NCI-H510A (cell line): ENCODE data around the gene CHD9.
"Not testable (repeated sequence)": the region's sequence is repeated elsewhere in the genome, so short reads cannot be mapped to it uniquely, and the experiment has no call there.

Experiments
- DNase-seq: peaks from one replicate; lab custom pipeline; 2025; lab: John Stamatoyannopoulos, UW

The CHD9 gene

DNA sequence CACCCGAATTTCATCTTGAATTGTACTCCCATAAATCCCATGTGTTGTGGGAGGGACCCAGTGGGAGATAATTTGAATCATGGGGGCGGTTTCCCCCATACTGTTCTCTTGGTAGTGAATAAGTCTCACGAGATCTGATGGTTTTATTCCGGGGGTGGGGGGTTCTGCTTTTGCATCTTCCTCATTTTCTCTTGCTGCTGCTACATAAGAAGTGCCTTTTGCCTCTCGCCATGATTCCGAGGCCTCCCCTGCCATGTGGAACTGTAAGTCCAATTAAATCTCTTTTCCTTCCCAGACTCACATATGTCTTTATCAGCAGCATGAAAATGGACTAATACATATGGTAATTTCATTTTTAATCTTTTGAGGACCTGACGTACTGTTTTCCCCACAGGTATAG is 20.7 kb downstream of the CHD9 start:
- not testable (repeated sequence) for DNase-seq

DNA sequence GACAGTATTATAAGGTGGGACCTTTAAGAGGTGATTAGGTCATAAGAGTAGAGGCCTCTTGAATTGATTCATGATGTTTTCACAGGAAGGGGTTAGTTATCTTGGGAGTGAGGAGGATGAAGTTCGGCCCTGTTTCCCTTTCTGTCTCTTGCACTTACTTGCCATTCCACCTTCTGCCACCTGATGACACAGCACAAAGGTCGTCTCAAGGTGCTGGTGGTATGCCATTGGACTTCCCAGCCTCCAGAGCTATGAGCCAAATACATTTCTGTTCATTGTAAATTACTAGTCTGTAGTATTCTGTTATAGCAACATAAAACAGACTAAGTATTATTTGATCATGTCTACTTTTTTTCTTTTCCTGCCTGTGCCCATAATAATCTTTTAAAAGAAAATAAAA is 23.5 kb downstream of the CHD9 start:
- DNase-seq: no peak

- DNase-seq: no peak
Observed at GRCh38 chr16:53078765-53079485, 24.1 kb downstream of the CHD9 start.

DNA sequence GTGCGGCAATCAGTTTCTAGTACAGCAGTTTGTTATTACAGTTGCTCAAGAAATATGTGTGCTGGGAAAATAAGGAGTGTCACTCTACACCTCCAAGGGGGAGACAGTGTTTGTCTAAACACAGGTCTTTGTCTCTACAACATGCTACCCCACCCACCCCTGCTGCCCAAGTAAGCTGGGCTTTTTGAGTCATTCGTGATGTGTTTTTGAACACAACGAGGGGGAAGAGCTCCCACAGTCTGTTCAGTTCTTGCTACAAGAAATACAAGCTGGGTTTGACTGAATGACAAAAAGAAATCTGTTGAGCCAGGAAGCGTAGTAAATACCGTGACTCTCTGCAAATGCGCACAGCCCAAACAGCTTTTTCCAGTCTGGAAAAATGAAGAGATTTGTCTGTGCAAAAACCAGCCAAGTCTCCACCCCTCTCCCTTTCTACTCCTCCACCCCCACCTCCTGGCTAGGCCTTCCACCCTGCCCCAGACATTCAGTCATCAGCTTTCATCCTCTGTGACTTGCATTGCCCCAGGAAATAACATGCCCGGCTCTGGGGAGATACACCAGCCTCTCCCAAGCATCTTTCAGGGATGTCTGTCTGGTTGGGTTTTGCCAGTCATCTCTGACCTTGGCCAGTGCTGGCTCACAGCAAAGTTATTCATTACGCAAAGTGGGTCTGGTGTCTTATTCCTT is 25.7 kb downstream of the CHD9 start:
- no peak for DNase-seq

GRCh38 chr16:53081032-53081424 is 26.2 kb downstream of the CHD9 start:
- no peak for DNase-seq

DNA sequence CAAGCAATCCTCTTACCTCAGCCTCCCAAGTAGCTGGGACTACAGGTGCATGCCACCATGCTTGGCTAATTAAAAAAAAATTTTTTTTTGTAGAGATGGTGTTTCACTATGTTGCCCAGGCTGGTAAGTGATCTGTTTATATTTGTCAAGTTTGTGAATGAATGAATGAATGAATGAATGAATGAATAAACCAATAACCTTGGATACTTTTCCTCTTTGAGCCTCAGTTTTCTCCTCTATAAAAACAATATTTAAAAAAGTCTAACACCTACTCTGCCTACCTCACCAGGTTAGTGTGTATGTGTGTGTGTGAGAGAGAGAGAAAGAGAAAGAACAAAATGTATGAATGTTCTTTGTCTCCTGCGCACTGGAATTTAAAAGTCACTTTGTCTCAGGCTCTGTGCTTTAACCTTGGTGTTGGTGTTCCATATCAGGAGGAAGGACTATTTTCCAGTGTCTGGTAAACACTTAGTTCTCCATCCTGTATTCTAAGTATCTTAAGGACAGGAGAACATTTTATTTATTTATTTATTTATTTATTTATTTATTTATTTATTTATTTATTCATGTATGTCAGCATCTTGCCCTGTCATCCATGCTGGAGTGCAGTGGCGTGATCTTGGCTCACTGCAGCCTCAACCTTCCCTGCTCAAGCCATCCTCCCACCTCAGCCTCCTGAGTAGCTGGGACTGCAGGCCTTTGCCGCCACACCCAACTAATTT is 27.1 kb downstream of the CHD9 start:
- no peak for DNase-seq

DNA sequence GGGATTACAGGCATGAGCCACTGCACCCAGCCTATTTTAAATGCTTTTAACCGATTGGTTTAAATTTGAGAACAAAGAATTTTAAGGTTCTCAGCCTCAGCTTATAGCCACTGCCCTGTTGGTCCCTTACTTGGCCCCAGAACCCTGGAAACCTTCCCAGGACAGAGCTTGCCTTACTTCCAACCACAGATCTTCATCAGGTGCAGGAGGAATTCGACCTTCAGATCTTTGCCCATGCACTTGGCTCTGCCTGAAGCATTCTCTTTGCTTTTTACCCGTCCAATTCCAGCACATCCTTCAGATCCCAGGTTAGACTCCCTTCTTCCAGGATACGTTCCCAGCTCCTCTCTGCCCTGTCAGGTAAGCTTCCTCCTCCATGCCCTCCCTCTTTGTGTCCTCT is 27.7 kb downstream of the CHD9 start:
- DNase-seq: no peak

- DNase-seq: no peak
Observed at GRCh38 chr16:53083119-53083518, 28.3 kb downstream of the CHD9 start.

GRCh38 chr16:53084141-53084541 is 29.4 kb downstream of the CHD9 start:
- DNase-seq: no peak

DNA sequence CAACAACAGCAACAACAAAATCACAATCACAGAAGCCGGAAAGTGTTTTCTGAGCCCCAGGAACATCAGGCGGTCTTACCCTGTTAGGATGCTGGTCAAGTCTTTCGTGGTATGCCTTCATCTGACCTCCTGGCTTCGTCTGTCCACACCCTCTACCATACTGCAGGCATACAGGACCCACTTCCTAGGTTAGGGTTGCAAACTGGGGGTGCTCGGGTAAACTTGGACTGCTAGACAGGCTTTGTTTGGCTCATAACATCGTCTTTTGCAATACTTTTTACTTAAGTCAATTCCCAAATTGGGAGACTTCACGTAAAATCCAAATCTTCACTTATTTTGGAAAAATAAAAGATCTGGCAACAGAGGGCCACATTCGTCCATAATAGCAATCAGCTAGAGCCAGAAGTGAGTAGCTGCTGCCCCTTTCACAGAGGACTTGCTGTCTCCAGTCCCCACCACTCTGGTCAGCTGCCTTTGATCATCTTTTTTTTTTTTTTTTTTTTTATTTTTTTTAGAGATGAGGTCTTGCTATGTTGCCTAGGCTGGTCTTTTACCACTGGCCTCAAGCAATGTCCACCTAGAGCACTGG is 30.0 kb downstream of the CHD9 start:
- no peak for DNase-seq

GRCh38 chr16:53085369-53085843 is 30.6 kb downstream of the CHD9 start:
- no peak for DNase-seq

- DNase-seq: no peak
Observed at GRCh38 chr16:53085931-53086421, 31.2 kb downstream of the CHD9 start.

GRCh38 chr16:53087101-53087500 is 32.3 kb downstream of the CHD9 start:
- DNase-seq: no peak

DNA sequence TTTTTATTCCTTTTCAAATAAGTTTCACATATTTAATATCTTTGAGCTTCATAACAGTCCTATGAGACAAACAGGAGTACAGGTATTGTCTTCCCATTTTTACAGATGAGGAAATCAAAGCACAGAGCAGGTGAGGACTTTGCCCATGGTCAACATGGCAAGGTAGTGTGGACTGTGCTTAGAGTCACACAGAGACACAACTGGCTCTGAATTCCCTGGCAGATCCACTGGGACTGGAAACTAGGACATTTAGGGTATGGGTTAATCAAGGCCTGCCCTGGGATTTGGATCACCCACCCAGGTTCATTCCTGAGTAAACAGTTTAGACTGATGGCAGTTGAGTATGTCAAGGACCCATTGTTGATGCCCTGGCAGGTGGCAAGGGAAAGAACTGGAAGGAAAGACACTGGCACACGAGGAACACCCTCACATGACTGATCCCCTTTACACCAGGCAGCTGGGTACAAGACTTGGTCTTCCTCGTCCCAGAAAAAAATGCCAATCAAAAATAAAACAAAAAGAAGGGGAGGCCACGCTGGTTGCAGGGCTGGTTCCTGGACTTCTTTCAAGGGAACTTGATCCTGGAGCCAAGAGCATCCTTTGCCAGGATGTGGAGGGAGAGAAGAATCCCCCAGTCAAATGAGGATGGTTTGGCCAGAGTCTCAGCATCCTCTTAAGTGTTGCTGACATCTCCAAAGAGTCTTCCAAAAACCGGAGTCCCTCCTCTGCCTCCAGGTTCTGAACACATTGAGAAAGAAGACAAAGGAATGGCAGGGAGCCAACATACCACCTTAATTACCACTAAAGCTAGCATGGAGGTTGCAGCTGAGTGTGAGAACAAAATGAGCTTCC is 34.9 kb downstream of the CHD9 start:
- no peak for DNase-seq

DNA sequence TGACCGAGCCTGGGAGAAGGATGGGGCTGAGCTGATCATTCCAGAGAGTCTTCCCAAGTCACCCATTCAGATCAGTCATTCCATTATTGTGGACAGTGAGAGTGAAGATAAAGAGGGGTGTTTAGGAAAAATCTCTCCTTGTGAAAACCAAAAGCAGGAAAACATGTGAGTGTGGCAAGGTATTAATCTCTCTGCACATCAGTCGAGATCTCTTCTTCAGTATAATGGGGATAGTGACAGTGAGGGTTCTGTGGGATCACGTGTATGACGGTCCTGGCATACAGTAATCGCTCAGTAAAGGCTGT is 35.4 kb downstream of the CHD9 start:
- no peak for DNase-seq

DNA sequence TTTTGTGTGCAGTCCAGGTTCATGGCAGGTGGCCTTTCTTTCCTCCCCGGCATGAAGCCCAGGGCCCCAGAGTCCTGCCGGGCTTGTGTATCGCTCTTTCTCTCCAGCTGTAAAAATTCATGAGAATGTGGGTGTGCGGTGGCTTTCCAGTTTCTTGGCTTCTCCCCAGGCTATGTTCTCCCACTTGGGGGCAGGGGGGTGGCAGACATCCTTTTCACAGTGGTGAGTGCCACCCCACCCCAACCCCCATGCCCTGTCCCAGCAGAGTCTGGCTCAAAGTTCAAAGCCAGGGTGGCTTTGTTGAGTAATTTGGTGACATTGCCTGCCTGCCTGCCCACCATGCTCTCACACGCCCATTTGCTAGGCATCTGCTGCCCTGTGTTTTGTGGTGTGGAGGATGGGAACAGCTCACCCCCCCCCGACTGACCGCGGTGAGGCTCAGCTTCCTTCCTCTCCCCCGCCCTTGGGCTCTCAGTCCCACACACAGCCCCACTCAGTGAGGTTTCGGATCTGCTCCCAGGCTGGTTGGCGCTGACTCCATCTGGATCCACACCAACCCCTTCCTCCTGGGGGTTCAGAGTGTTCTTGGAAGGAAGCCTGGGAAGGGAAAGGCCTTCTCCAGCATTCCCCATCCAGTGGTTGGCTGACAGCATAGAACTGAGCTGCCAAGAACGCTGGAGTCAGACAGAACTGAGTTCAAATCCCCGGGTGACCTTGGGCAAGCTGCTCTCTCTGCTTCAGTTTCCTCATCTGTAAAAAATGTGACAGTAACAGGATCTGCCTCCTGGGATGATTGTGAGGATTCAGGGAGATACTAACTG is 36.0 kb downstream of the CHD9 start:
- no peak for DNase-seq

DNA sequence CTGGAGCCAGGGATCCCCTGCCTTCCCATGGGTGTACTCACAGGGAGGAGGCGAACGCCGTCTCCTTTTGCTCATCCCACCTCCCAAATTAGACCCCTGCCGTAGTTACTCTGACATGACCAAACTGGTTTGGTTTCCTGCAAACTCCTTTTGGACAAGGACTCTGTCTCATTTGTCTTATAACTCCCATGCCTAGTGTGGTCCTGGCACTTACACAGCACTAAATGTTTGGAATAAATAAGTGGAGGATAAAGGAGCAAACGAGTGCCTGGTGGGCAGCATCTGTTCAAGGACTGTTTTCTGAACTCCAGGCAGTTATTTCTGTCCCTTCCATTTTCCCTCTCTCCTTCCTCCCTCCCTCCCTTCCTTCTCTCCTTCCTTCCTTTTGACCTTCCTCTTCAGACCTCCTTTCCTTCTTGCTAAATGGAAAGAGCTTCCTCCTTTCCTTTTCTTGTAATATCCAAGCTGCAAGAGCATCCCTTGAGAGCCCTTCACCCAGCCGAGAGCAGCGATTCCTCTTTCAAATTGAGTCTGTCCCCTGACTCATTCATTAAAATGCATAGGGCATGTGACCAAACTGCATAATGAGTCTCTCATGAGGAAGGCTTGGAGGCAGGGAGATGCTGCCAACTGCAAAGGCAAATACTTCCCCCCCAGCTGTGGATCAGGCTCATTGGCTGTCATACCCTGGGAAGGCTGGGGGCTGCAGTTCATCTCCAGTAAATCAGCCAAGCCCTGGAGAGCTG is 36.8 kb downstream of the CHD9 start:
- DNase-seq: no peak

DNA sequence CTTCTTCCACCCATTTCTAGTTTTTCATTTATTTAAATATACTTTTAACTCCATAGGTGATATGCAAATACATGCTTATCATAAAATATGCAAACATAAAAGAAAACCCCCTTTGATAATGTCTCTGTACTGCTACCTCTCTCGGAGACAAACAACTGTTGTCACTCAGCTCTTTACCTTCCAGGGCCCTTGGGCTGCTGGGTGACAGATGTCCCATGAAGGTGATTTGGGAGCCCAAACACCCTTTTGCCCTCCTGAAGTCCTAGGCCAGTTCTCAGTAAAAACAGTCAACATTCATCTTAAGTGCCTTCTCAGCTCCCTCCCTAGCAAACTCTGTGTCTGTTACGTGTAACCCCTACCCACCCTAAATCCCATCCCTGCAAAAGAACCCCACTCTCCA is 37.5 kb downstream of the CHD9 start:
- no peak for DNase-seq

DNA sequence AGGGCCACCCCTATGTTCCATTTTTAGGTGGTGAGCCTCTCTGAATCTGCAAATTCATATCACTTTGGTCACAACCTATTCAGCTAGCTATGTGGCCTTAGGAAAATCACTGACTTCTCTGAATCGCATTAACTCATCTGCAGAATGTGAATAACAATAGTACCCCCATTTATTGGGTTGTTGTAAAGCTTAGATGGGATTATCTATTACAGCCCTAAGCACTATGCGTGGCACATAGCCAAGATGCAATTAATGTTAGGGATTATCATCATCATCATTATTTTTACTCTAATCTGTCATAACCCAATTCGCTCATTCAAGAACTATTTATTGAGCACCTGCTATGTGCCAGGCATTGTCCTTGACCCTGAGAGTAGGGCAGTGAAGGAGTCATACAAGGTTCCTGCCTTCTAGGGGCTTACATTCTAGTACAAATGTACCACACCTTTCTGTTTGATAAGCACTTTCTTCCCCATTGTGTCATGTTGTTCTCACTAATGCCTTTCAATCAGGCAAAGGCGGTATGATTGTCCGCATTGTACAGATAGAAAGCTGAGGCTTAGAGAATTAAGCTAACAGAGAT is 38.5 kb downstream of the CHD9 start:
- DNase-seq: no peak
